SK-N-SH (cell line): Measurements from ENCODE around the gene SLC35F1. TPM values are rescaled to one million over a fixed set of nuclear protein-coding genes. Genes with fewer than 3 reads are reported as not detected.

Experiments used
- CTCF ChIA-PET: fragments of 300-600, 350-600 bp; formaldehyde crosslinking; extraction: SDS; loops from one replicate; lab custom pipeline; 2021; lab: Yijun Ruan, JAX
- POLR2A ChIA-PET: fragments of 350-600 bp; sonication (Branson Sonifier 250); formaldehyde crosslinking; extraction: SDS; loops from one replicate; lab custom pipeline; 2020; ENCODE audit warnings: antibody characterized with exemption, inconsistent platforms; lab: Yijun Ruan, JAX
- DNase-seq: peaks from one replicate; pipeline ENCODE4 v3.0.0; 2012
- H2AFZ ChIP-seq: fragments of 200-600 bp; sonication (generic); 2 replicates; pipeline ENCODE4 v1.8.1; 2016; ENCODE audit warnings: antibody characterized with exemption, mild to moderate bottlenecking, low read depth
- H3F3A ChIP-seq: fragments of 200-600 bp; sonication (generic); replicated peaks from 2 replicates; pipeline ENCODE3; 2016; ENCODE audit warnings: antibody characterized with exemption, mild to moderate bottlenecking; ENCODE audit not compliant: insufficient read depth
- H3K27ac ChIP-seq, 2 experiments: fragments of 200-500 bp in 1 of 2; fragments of 200-600 bp in 1 of 2; sonication (Bioruptor generic) in 1 of 2; sonication (generic), shearing (Covaris generic) in 1 of 2; 2 replicates each; pipeline versions ENCODE4 v1.5.1 to v1.6.1; 2014 to 2016; ENCODE audit warnings: low read depth in 2 of 2, inconsistent platforms in 1 of 2, low read length in 1 of 2, mild to moderate bottlenecking in 1 of 2, mixed read lengths in 1 of 2
- H3K27me3 ChIP-seq: fragments of 200-600 bp; sonication (generic), shearing (Covaris generic); 2 replicates; pipeline ENCODE4 v1.6.1; 2016; ENCODE audit warnings: mixed run types; ENCODE audit not compliant: insufficient read depth
- H3K36me3 ChIP-seq, 2 experiments: fragments of 200-500 bp in 1 of 2; fragments of 200-600 bp in 1 of 2; sonication (Bioruptor generic) in 1 of 2; sonication (generic) in 1 of 2; replicated peaks in 1 of 2; 2 replicates each; pipeline versions ENCODE3 to v1.5.1; 2014 to 2016; ENCODE audit warnings: low read length in 1 of 2, mild to moderate bottlenecking in 1 of 2; ENCODE audit not compliant: insufficient read depth in 2 of 2, control insufficient read depth in 1 of 2
- H3K4me1 ChIP-seq, 2 experiments: fragments of 200-500 bp in 1 of 2; fragments of 200-600 bp in 1 of 2; sonication (Bioruptor generic) in 1 of 2; sonication (generic), shearing (Covaris generic) in 1 of 2; 2 replicates each; pipeline versions ENCODE4 v1.5.1 to v1.6.1; 2014 to 2016; ENCODE audit warnings: low read depth in 1 of 2, low read length in 1 of 2, mixed run types in 1 of 2; ENCODE audit not compliant: insufficient read depth in 2 of 2, control insufficient read depth in 1 of 2
- H3K4me2 ChIP-seq: fragments of 200-600 bp; sonication (generic), shearing (Covaris generic); 2 replicates; pipeline ENCODE4 v1.6.1; 2017; ENCODE audit warnings: mixed run types
- H3K4me3 ChIP-seq, 2 experiments: fragments of 200-500 bp in 1 of 2; fragments of 200-600 bp in 1 of 2; sonication (Bioruptor generic) in 1 of 2; sonication (generic), shearing (Covaris generic) in 1 of 2; 2 replicates each; pipeline versions ENCODE4 v1.5.1 to v1.8.1; 2014 to 2016; ENCODE audit warnings: low read depth in 2 of 2, inconsistent platforms in 1 of 2, low read length in 1 of 2, mild to moderate bottlenecking in 1 of 2, mixed read lengths in 1 of 2, moderate library complexity in 1 of 2
- H3K79me2 ChIP-seq: fragments of 200-600 bp; sonication (generic); 2 replicates; pipeline ENCODE4 v1.8.1; 2017; ENCODE audit warnings: mild to moderate bottlenecking; ENCODE audit not compliant: insufficient read depth
- H3K9ac ChIP-seq: fragments of 200-600 bp; sonication (generic); 2 replicates; pipeline ENCODE4 v1.6.1; 2017; ENCODE audit warnings: mixed run types
- H3K9me2 ChIP-seq: fragments of 200-600 bp; sonication (generic); 2 replicates; pipeline ENCODE4 v1.6.1; 2017; ENCODE audit warnings: mixed run types
- H3K9me3 ChIP-seq: fragments of 200-600 bp; sonication (generic); 2 replicates; pipeline ENCODE4 v1.6.1; 2017; ENCODE audit warnings: mixed run types, mild to moderate bottlenecking, moderate library complexity
- H4K20me1 ChIP-seq: fragments of 200-600 bp; sonication (generic); 2 replicates; pipeline ENCODE4 v1.6.1; 2017; ENCODE audit warnings: mild to moderate bottlenecking, mixed run types; ENCODE audit not compliant: insufficient read depth
- CHD2 ChIP-seq: fragments of 150-350 bp; IDR thresholded peaks from 2 replicates; pipeline ENCODE4 v1.6.1; 2018; ENCODE audit warnings: low read length; ENCODE audit not compliant: partially characterized antibody
- EZH2phosphoT487 ChIP-seq: fragments of 200-600 bp; sonication (generic); IDR thresholded peaks from 2 replicates; pipeline ENCODE4 v1.6.1; 2017; ENCODE audit warnings: low read depth, mixed run types, mild to moderate bottlenecking, antibody characterized with exemption, moderate library complexity, borderline replicate concordance
- FOSL2 ChIP-seq: IDR thresholded peaks from 2 replicates; pipeline ENCODE4 v1.4.0; 2012; ENCODE audit warnings: low read depth, mild to moderate bottlenecking, moderate library complexity, borderline replicate concordance
- FOXM1 ChIP-seq: IDR thresholded peaks from 2 replicates; pipeline ENCODE4 v1.4.0; 2012; ENCODE audit warnings: low read depth, mild to moderate bottlenecking
- GATA2 ChIP-seq: sonication (generic); formaldehyde crosslinking; IDR thresholded peaks from 2 replicates; pipeline ENCODE4 v1.5.0; 2020; ENCODE audit warnings: mild to moderate bottlenecking, missing genetic modification reagents
- MEF2A ChIP-seq: IDR thresholded peaks from 2 replicates; pipeline ENCODE4 v1.4.0; 2012; ENCODE audit warnings: low read depth, borderline replicate concordance
- MXI1 ChIP-seq: IDR thresholded peaks from 2 replicates; pipeline ENCODE4 v1.6.1; 2012; ENCODE audit warnings: mild to moderate bottlenecking, low read depth, low read length, improper control_type of control experiment
- PBX3 ChIP-seq: IDR thresholded peaks from 2 replicates; pipeline ENCODE4; 2012
- POLR2AphosphoS5 ChIP-seq: IDR thresholded peaks from 2 replicates; pipeline ENCODE4 v1.6.1; 2012; ENCODE audit warnings: low read depth, low read length
- RCOR1 ChIP-seq: fragments of 150-350 bp; IDR thresholded peaks from 2 replicates; pipeline ENCODE4 v1.6.1; 2017; ENCODE audit warnings: antibody characterized with exemption, low read length
- RXRA ChIP-seq: IDR thresholded peaks from 2 replicates; pipeline ENCODE4 v1.4.0; 2012; ENCODE audit warnings: low read depth, mild to moderate bottlenecking, borderline replicate concordance
- TCF12 ChIP-seq: IDR thresholded peaks from 2 replicates; pipeline ENCODE4 v1.4.0; 2012
- YY1 ChIP-seq: IDR thresholded peaks from 2 replicates; pipeline ENCODE4 v1.4.0; 2012; ENCODE audit warnings: low read depth, mild to moderate bottlenecking
- ZBTB33 ChIP-seq: IDR thresholded peaks from 2 replicates; pipeline ENCODE4 v1.4.0; 2012; ENCODE audit warnings: low read depth, borderline replicate concordance
- WGBS: methylation state at CpG from one replicate; pipeline ENCODE4 v1.1.6; 2017; ENCODE audit warnings: low lambda C conversion rate; 5-methylcytosine and 5-hydroxymethylcytosine counted together
- polyA plus RNA-seq, 3 experiments: library from polyadenylated mRNA; depleted of rRNA; stranded (reverse); fragments of >200 nt; gene quantifications; 2 replicates each; pipeline ENCODE4 v1.2.3, GENCODE V29; 2012
- TF ChIP-seq, protein P1 (sequence below): IDR thresholded peaks from 2 replicates; pipeline ENCODE4 v1.6.1; 2012; ENCODE audit warnings: mild to moderate bottlenecking, low read depth, low read length, moderate library complexity
- TF ChIP-seq, protein P2 (sequence below): fragments of 150-350 bp; IDR thresholded peaks from 2 replicates; pipeline ENCODE4 v1.6.1; 2017; ENCODE audit warnings: antibody characterized with exemption, low read length, low read depth, borderline replicate concordance
- TF ChIP-seq, protein P3 (sequence below): IDR thresholded peaks from 2 replicates; pipeline ENCODE4 v1.4.0; 2012; ENCODE audit warnings: low read depth

The SLC35F1 gene
- polyA plus RNA-seq, 1 of the 3 experiments (the other 2 are of a cell fraction) = under 0.01 TPM

GRCh38 chr6:118054082-118054481 is 147.0 kb downstream of the SLC35F1 start:
- Histone ChIP-seq H3K9ac (no peak overlapping the region), H4K20me1 (no peaks in the 10 kb centered on the region), H3F3A (no peaks in the 10 kb centered on the region), H3K4me3 (no peak overlapping the region), H3K9me3 (no peaks in the 10 kb centered on the region), H2AFZ (no peak overlapping the region), H3K4me2 (no peak overlapping the region), H3K27me3 (no peaks in the 10 kb centered on the region), H3K4me1 (no peaks in the 10 kb centered on the region), H3K9me2 (no peaks in the 10 kb centered on the region), H3K27ac (no peak overlapping the region), H3K79me2 (no peaks in the 10 kb centered on the region), H3K36me3 (no peaks in the 10 kb centered on the region)
- DNase-seq = no peak
- ChIA-PET CTCF (no interaction called here), POLR2A (no interaction called here)
- TF ChIP-seq POLR2AphosphoS5 = no peak
- TF ChIP-seq CHD2 = no peak
- TF ChIP-seq TCF12 = no peak
- no peak for TF ChIP-seq PBX3
- TF ChIP-seq, protein P1, sequence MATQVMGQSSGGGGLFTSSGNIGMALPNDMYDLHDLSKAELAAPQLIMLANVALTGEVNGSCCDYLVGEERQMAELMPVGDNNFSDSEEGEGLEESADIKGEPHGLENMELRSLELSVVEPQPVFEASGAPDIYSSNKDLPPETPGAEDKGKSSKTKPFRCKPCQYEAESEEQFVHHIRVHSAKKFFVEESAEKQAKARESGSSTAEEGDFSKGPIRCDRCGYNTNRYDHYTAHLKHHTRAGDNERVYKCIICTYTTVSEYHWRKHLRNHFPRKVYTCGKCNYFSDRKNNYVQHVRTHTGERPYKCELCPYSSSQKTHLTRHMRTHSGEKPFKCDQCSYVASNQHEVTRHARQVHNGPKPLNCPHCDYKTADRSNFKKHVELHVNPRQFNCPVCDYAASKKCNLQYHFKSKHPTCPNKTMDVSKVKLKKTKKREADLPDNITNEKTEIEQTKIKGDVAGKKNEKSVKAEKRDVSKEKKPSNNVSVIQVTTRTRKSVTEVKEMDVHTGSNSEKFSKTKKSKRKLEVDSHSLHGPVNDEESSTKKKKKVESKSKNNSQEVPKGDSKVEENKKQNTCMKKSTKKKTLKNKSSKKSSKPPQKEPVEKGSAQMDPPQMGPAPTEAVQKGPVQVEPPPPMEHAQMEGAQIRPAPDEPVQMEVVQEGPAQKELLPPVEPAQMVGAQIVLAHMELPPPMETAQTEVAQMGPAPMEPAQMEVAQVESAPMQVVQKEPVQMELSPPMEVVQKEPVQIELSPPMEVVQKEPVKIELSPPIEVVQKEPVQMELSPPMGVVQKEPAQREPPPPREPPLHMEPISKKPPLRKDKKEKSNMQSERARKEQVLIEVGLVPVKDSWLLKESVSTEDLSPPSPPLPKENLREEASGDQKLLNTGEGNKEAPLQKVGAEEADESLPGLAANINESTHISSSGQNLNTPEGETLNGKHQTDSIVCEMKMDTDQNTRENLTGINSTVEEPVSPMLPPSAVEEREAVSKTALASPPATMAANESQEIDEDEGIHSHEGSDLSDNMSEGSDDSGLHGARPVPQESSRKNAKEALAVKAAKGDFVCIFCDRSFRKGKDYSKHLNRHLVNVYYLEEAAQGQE = no peak
- TF ChIP-seq EZH2phosphoT487 = no peak
- no peak for TF ChIP-seq RCOR1
- TF ChIP-seq FOSL2 = no peak
- TF ChIP-seq YY1 = no peak
- TF ChIP-seq, protein P2, sequence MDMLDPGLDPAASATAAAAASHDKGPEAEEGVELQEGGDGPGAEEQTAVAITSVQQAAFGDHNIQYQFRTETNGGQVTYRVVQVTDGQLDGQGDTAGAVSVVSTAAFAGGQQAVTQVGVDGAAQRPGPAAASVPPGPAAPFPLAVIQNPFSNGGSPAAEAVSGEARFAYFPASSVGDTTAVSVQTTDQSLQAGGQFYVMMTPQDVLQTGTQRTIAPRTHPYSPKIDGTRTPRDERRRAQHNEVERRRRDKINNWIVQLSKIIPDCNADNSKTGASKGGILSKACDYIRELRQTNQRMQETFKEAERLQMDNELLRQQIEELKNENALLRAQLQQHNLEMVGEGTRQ = no peak
- TF ChIP-seq MEF2A = no peak
- no peak for TF ChIP-seq ZBTB33
- TF ChIP-seq MXI1 = no peak
- TF ChIP-seq, protein P3, sequence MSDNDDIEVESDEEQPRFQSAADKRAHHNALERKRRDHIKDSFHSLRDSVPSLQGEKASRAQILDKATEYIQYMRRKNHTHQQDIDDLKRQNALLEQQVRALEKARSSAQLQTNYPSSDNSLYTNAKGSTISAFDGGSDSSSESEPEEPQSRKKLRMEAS = no peak
- TF ChIP-seq GATA2 = no peak
- TF ChIP-seq FOXM1 = no peak
- no peak for TF ChIP-seq RXRA
- WGBS = 0% methylated on average over 1 of the region's 1 CpG
